Measurements from ENCODE around the gene IRF2BP2.

IRF2BP2 gene

DNA sequence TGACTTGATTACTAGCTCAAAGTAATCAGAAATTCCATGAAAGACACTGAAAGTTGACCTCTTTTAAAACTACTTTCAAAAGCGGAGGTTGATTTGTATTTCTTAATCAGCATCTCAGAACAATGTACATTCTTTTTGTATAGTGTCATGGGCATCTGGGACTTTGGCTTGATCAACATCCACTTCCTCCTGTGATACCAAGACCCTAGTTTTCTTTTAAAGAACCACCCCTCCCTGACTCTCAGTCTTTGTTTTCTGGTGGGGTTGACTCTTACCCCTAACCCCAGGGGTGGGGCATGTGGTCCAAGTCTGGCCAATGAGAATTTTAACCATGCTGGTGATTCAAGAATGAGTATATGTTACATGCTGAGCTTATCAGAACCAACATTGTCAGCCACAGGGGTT is 21.7 kb upstream of the IRF2BP2 start:
- ATAC-seq (ENCODE audit: insufficient read depth, low read depth): no peak
- no peak for DNase-seq
- H3K27ac ChIP-seq (ENCODE audit: low read length): no peak overlapping the region

DNA sequence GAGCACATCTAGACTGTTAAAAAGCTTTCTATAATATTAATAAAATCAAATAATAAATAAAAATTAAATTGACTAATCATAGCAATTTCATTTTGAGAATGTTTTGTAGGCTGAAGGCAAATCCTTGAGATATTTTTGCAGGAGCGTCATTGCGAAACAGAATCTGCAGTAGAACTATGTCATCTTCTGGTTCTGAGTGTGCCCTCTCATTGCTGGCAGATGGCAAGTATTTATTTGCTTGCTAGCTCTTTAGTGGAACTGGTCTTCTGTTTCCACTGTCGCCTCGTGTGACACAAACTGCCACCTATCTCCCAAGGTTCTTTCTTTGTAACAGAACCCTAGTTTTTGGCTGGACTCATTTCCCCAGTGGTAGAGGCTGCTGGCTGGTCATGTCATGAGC is 19.0 kb upstream of the IRF2BP2 start:
- Histone ChIP-seq H4K20me1 (ENCODE audit: insufficient read depth, low read length) (no peaks in the 10 kb centered on the region), H3K27me3 (ENCODE audit: insufficient read depth, low read length, poor library complexity) (no peaks in the 10 kb centered on the region), H3K79me2 (ENCODE audit: insufficient read depth, low read length) (no peaks in the 10 kb centered on the region), H3K4me3 (ENCODE audit: low read depth in 1 of 2, low read length in 2 of 2) (no peak overlapping the region), H3K27ac (ENCODE audit: low read length) (no peak overlapping the region), H3K9me3 (ENCODE audit: insufficient read depth, low read length, severe bottlenecking) (no peaks in the 10 kb centered on the region), H3K9ac (ENCODE audit: low read depth, low read length) (no peak overlapping the region), H2AFZ (ENCODE audit: low read depth, low read length) (no peak overlapping the region), H3K36me3 (ENCODE audit: insufficient read depth, low read length) (no peaks in the 10 kb centered on the region), H3K4me1 (ENCODE audit: insufficient read depth, low read length) (no peaks in the 10 kb centered on the region), H3K4me2 (ENCODE audit: insufficient read depth, low read length) (no peak overlapping the region)
- TF ChIP-seq, protein P1, sequence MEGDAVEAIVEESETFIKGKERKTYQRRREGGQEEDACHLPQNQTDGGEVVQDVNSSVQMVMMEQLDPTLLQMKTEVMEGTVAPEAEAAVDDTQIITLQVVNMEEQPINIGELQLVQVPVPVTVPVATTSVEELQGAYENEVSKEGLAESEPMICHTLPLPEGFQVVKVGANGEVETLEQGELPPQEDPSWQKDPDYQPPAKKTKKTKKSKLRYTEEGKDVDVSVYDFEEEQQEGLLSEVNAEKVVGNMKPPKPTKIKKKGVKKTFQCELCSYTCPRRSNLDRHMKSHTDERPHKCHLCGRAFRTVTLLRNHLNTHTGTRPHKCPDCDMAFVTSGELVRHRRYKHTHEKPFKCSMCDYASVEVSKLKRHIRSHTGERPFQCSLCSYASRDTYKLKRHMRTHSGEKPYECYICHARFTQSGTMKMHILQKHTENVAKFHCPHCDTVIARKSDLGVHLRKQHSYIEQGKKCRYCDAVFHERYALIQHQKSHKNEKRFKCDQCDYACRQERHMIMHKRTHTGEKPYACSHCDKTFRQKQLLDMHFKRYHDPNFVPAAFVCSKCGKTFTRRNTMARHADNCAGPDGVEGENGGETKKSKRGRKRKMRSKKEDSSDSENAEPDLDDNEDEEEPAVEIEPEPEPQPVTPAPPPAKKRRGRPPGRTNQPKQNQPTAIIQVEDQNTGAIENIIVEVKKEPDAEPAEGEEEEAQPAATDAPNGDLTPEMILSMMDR (IDR thresholded peaks at IDR 0.05; ENCODE audit: borderline replicate concordance, extremely low read depth, low read length, poor library complexity, severe bottlenecking): no peak
- TF ChIP-seq EZH2 (IDR thresholded peaks at IDR 0.05; ENCODE audit: borderline replicate concordance, low read depth, low read length, severe bottlenecking): no peak
- ATAC-seq (ENCODE audit: insufficient read depth, low read depth): no peak
- no peak for DNase-seq

More for the DNA sequence above, 21.7 kb upstream of the IRF2BP2 start:
- Histone ChIP-seq H2AFZ (ENCODE audit: low read depth, low read length) (no peak overlapping the region), H3K9me3 (ENCODE audit: insufficient read depth, low read length, severe bottlenecking) (no peaks in the 10 kb centered on the region), H3K36me3 (ENCODE audit: insufficient read depth, low read length) (no peaks in the 10 kb centered on the region), H3K79me2 (ENCODE audit: insufficient read depth, low read length) (no peaks in the 10 kb centered on the region), H3K4me3 (ENCODE audit: low read depth in 1 of 2, low read length in 2 of 2) (no peak overlapping the region), H3K4me2 (ENCODE audit: insufficient read depth, low read length) (no peak overlapping the region), H3K9ac (ENCODE audit: low read depth, low read length) (no peak overlapping the region), H3K27me3 (ENCODE audit: insufficient read depth, low read length, poor library complexity) (no peaks in the 10 kb centered on the region), H4K20me1 (ENCODE audit: insufficient read depth, low read length) (no peaks in the 10 kb centered on the region), H3K4me1 (ENCODE audit: insufficient read depth, low read length) (no peaks in the 10 kb centered on the region)
- TF ChIP-seq, protein P1 (IDR thresholded peaks at IDR 0.05; ENCODE audit: borderline replicate concordance, extremely low read depth, low read length, poor library complexity, severe bottlenecking): no peak
- TF ChIP-seq EZH2 (IDR thresholded peaks at IDR 0.05; ENCODE audit: borderline replicate concordance, low read depth, low read length, severe bottlenecking): no peak

- no peak overlapping the region for H2AFZ ChIP-seq (ENCODE audit: low read depth, low read length)
- H3K27ac ChIP-seq (ENCODE audit: low read length): no peak overlapping the region
- DNase-seq (no peak), ATAC-seq (ENCODE audit: insufficient read depth, low read depth) (no peak)
- H3K79me2 ChIP-seq (ENCODE audit: insufficient read depth, low read length): no peaks in the 10 kb centered on the region
- no peaks in the 10 kb centered on the region for H4K20me1 ChIP-seq (ENCODE audit: insufficient read depth, low read length)
- no peaks in the 10 kb centered on the region for H3K4me1 ChIP-seq (ENCODE audit: insufficient read depth, low read length)
- no peaks in the 10 kb centered on the region for H3K27me3 ChIP-seq (ENCODE audit: insufficient read depth, low read length, poor library complexity)
- no peak overlapping the region for H3K9ac ChIP-seq (ENCODE audit: low read depth, low read length)
- no peaks in the 10 kb centered on the region for H3K9me3 ChIP-seq (ENCODE audit: insufficient read depth, low read length, severe bottlenecking)
- no peak overlapping the region for H3K4me3 ChIP-seq (ENCODE audit: low read depth in 1 of 2, low read length in 2 of 2)
- H3K36me3 ChIP-seq (ENCODE audit: insufficient read depth, low read length): no peaks in the 10 kb centered on the region
- TF ChIP-seq EZH2 (IDR thresholded peaks at IDR 0.05; ENCODE audit: borderline replicate concordance, low read depth, low read length, severe bottlenecking): no peak
- TF ChIP-seq, protein P1 (IDR thresholded peaks at IDR 0.05; ENCODE audit: borderline replicate concordance, extremely low read depth, low read length, poor library complexity, severe bottlenecking): no peak
- H3K4me2 ChIP-seq (ENCODE audit: insufficient read depth, low read length): no peak overlapping the region
These were observed 18.1 kb upstream of the IRF2BP2 start for GRCh38 chr1:234628089-234628488.
